Measurements from ENCODE around the gene ART3. TPM values are rescaled to one million over a fixed set of nuclear protein-coding genes. Genes with fewer than 3 reads are reported as not detected.

Gene ART3
- polyA plus RNA-seq, 1 donor from 2014 or later, result 0.25 TPM

DNA sequence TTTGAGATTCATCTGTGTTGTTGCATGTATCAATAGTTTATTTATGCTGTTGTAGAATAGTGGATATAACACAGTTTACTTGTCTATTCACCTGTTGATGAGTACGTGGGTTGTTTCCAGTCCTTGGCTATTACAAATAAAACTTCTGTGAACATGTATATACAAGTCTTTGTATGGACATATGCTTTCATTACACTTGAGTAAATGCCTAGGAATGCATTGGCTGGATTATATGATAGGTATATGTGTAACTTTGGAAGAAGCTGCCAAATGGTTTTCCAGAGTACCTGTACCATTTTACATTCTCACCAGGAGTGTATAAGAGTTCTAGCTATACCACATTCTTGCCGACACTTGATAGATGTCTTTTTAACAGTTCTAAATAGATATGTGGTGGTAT, 16.5 kb downstream of the ART3 start:
- Histone ChIP-seq H2AFZ (ENCODE audit: low read depth, low read length) (no peak overlapping the region), H3K79me2 (replicated peaks; ENCODE audit: insufficient read depth, low read length) (no peaks in the 10 kb centered on the region), H3K9me3 (ENCODE audit: low read length) (no peaks in the 10 kb centered on the region), H3F3A (ENCODE audit: insufficient read depth, low read length, poor library complexity, severe bottlenecking) (no peaks in the 10 kb centered on the region), H3K4me2 (ENCODE audit: low read length) (no peak overlapping the region), H3K4me3 (ENCODE audit: low read length) (no peak overlapping the region), H4K20me1 (ENCODE audit: insufficient read depth) (no peaks in the 10 kb centered on the region), H3K27me3 (ENCODE audit: insufficient read depth, low read depth, low read length) (no peaks in the 10 kb centered on the region), H3K27ac (ENCODE audit: low read length) (no peak overlapping the region), H3K9ac (ENCODE audit: low read length) (no peak overlapping the region), H3K9me2 (ENCODE audit: insufficient read depth, low read length) (no peaks in the 10 kb centered on the region), H3K36me3 (ENCODE audit: insufficient read depth, low read length) (no peaks in the 10 kb centered on the region)
- no peak for TF ChIP-seq POLR2AphosphoS5 (IDR thresholded peaks at IDR 0.05)
- no peak for TF ChIP-seq RAD21 (conservative IDR thresholded peaks at IDR 0.05)
- TF ChIP-seq, protein P1, sequence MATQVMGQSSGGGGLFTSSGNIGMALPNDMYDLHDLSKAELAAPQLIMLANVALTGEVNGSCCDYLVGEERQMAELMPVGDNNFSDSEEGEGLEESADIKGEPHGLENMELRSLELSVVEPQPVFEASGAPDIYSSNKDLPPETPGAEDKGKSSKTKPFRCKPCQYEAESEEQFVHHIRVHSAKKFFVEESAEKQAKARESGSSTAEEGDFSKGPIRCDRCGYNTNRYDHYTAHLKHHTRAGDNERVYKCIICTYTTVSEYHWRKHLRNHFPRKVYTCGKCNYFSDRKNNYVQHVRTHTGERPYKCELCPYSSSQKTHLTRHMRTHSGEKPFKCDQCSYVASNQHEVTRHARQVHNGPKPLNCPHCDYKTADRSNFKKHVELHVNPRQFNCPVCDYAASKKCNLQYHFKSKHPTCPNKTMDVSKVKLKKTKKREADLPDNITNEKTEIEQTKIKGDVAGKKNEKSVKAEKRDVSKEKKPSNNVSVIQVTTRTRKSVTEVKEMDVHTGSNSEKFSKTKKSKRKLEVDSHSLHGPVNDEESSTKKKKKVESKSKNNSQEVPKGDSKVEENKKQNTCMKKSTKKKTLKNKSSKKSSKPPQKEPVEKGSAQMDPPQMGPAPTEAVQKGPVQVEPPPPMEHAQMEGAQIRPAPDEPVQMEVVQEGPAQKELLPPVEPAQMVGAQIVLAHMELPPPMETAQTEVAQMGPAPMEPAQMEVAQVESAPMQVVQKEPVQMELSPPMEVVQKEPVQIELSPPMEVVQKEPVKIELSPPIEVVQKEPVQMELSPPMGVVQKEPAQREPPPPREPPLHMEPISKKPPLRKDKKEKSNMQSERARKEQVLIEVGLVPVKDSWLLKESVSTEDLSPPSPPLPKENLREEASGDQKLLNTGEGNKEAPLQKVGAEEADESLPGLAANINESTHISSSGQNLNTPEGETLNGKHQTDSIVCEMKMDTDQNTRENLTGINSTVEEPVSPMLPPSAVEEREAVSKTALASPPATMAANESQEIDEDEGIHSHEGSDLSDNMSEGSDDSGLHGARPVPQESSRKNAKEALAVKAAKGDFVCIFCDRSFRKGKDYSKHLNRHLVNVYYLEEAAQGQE (IDR thresholded peaks at IDR 0.05; ENCODE audit: borderline replicate concordance), result no peak
- TF ChIP-seq EZH2 (IDR thresholded peaks at IDR 0.05; ENCODE audit: borderline replicate concordance, insufficient read depth, low read length, poor library complexity, severe bottlenecking), result no peak
- no peak for TF ChIP-seq TAF1 (IDR thresholded peaks at IDR 0.05; ENCODE audit: low read depth)
- no peak for TF ChIP-seq MXI1 (conservative IDR thresholded peaks at IDR 0.05; ENCODE audit: poor library complexity, severe bottlenecking)
- TF ChIP-seq, protein P2, sequence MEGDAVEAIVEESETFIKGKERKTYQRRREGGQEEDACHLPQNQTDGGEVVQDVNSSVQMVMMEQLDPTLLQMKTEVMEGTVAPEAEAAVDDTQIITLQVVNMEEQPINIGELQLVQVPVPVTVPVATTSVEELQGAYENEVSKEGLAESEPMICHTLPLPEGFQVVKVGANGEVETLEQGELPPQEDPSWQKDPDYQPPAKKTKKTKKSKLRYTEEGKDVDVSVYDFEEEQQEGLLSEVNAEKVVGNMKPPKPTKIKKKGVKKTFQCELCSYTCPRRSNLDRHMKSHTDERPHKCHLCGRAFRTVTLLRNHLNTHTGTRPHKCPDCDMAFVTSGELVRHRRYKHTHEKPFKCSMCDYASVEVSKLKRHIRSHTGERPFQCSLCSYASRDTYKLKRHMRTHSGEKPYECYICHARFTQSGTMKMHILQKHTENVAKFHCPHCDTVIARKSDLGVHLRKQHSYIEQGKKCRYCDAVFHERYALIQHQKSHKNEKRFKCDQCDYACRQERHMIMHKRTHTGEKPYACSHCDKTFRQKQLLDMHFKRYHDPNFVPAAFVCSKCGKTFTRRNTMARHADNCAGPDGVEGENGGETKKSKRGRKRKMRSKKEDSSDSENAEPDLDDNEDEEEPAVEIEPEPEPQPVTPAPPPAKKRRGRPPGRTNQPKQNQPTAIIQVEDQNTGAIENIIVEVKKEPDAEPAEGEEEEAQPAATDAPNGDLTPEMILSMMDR (IDR thresholded peaks at IDR 0.05; ENCODE audit: poor library complexity, severe bottlenecking), result no peak
- no peak for TF ChIP-seq EP300 (conservative IDR thresholded peaks at IDR 0.05; ENCODE audit: poor library complexity, severe bottlenecking)
- no peak for TF ChIP-seq SMC3 (conservative IDR thresholded peaks at IDR 0.05; ENCODE audit: poor library complexity)

DNA sequence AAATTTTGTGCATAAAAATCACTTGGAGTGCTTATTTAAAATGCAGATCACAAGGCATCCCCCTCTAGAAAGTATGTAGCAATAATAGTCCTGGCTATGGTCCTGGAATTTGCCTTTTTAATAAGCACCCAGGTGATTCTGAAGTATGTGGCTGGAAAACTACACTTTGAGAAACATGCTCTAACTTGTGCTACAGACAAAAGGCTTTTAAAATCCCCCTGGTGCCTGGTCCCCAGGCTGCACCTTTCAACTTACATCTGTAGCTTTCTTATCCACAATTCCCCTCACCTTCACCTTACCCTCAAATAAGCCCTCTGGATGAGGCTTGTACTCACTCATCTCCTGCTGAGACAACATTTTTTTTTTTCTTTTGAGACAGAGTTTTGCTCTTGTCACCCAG, 21.1 kb downstream of the ART3 start:
- no peaks in the 10 kb centered on the region for H3K36me3 ChIP-seq (ENCODE audit: insufficient read depth, low read length)
- no peaks in the 10 kb centered on the region for H3K9me3 ChIP-seq (ENCODE audit: low read length)
- no peak overlapping the region for H2AFZ ChIP-seq (ENCODE audit: low read depth, low read length)
- no peaks in the 10 kb centered on the region for H3K27me3 ChIP-seq (ENCODE audit: insufficient read depth, low read depth, low read length)
- no peaks in the 10 kb centered on the region for H4K20me1 ChIP-seq (ENCODE audit: insufficient read depth)
- H3F3A ChIP-seq (ENCODE audit: insufficient read depth, low read length, poor library complexity, severe bottlenecking), result no peaks in the 10 kb centered on the region
- H3K27ac ChIP-seq (ENCODE audit: low read length), result no peak overlapping the region
- no peak overlapping the region for H3K4me2 ChIP-seq (ENCODE audit: low read length)
- TF ChIP-seq, protein P1 (IDR thresholded peaks at IDR 0.05; ENCODE audit: borderline replicate concordance), result no peak
- no peak for TF ChIP-seq EP300 (conservative IDR thresholded peaks at IDR 0.05; ENCODE audit: poor library complexity, severe bottlenecking)
- no peak for TF ChIP-seq MXI1 (conservative IDR thresholded peaks at IDR 0.05; ENCODE audit: poor library complexity, severe bottlenecking)
- no peak for TF ChIP-seq RAD21 (conservative IDR thresholded peaks at IDR 0.05)
- TF ChIP-seq, protein P2 (IDR thresholded peaks at IDR 0.05; ENCODE audit: poor library complexity, severe bottlenecking), result no peak
- TF ChIP-seq POLR2AphosphoS5 (IDR thresholded peaks at IDR 0.05), result no peak
- no peak for TF ChIP-seq EZH2 (IDR thresholded peaks at IDR 0.05; ENCODE audit: borderline replicate concordance, insufficient read depth, low read length, poor library complexity, severe bottlenecking)
- no peak for TF ChIP-seq SMC3 (conservative IDR thresholded peaks at IDR 0.05; ENCODE audit: poor library complexity)
- no peak for TF ChIP-seq TAF1 (IDR thresholded peaks at IDR 0.05; ENCODE audit: low read depth)
- no peak overlapping the region for H3K9ac ChIP-seq (ENCODE audit: low read length)
- H3K79me2 ChIP-seq (replicated peaks; ENCODE audit: insufficient read depth, low read length), result no peaks in the 10 kb centered on the region
- H3K9me2 ChIP-seq (ENCODE audit: insufficient read depth, low read length), result no peaks in the 10 kb centered on the region
- no peak overlapping the region for H3K4me3 ChIP-seq (ENCODE audit: low read length)

Measured in neural cell (in vitro differentiated cells).